Sigmoid colon (tissue), 7 donors: ENCODE measurements around the gene CDK5RAP3. TPM values are rescaled to one million over a fixed set of nuclear protein-coding genes. Genes with fewer than 3 reads are reported as not detected.

Experiments used
- DNase-seq: peaks from one replicate; pipeline ENCODE4 v3.0.0-alpha.2; 2019
- H3K27ac ChIP-seq, 4 donors: fragments of 200-600 bp; sonication (generic); one replicate each; pipeline ENCODE4 v1.5.1; 2016 to 2019; ENCODE audit warnings: mild to moderate bottlenecking in 1 of 4
- H3K27me3 ChIP-seq, 3 donors: fragments of 200-600 bp; sonication (generic); one replicate each; pipeline ENCODE4 v1.5.1; 2019; ENCODE audit warnings: mild to moderate bottlenecking in 1 of 3
- H3K36me3 ChIP-seq, 4 donors: fragments of 200-600 bp; sonication (generic); one replicate each; pipeline ENCODE4 v1.5.1; 2016 to 2019
- H3K4me1 ChIP-seq, 4 donors: fragments of 200-600 bp; sonication (generic); one replicate each; pipeline ENCODE4 v1.5.1; 2017 to 2019
- H3K4me3 ChIP-seq, 4 donors: fragments of 200-600 bp; sonication (generic); one replicate each; pipeline ENCODE4 v1.5.1; 2017 to 2019; ENCODE audit warnings: mild to moderate bottlenecking in 2 of 4, moderate library complexity in 1 of 4
- H3K9me3 ChIP-seq, 4 donors: fragments of 200-600 bp in 3 of 4; sonication (generic) in 3 of 4; one replicate each; pipeline versions ENCODE4 v1.5.1 to v1.6.1; 2013 to 2019
- CTCF ChIP-seq, 4 experiments: fragments of 450-650 bp in 3 of 4; fragments of 200-600 bp in 1 of 4; IDR thresholded peaks; one replicate each; pipeline ENCODE4 v1.5.1; 2016 to 2019; ENCODE audit warnings: antibody characterized with exemption in 4 of 4, mild to moderate bottlenecking in 3 of 4, moderate library complexity in 2 of 4
- EP300 ChIP-seq, 4 donors: sonication (generic); formaldehyde crosslinking; IDR thresholded peaks; one replicate each; pipeline ENCODE4 v1.6.1; 2017; ENCODE audit warnings: antibody characterized with exemption in 4 of 4
- POLR2A ChIP-seq, 2 donors: fragments of 450-650 bp; IDR thresholded peaks; one replicate each; pipeline ENCODE4 v1.6.1; 2016; ENCODE audit warnings: antibody characterized with exemption in 2 of 2, mild to moderate bottlenecking in 2 of 2, moderate library complexity in 2 of 2
- POLR2AphosphoS5 ChIP-seq, 4 donors: sonication (generic); formaldehyde crosslinking; IDR thresholded peaks; one replicate each; pipeline ENCODE4 v1.6.1; 2017; ENCODE audit warnings: antibody characterized with exemption in 4 of 4
- WGBS, 2 donors: extraction: QIAGEN DNeasy Blood & Tissue Kit; methylation state at CpG; one replicate each; pipeline ENCODE4 v1.1.7; 2013; 5-methylcytosine and 5-hydroxymethylcytosine counted together
- intact Hi-C: fragments of 100-400 bp; cut with DNase I; formaldehyde crosslinking; loops from one replicate; pipeline ENCODE4 v1.15.1; 2023
- polyA plus RNA-seq, 3 donors: library from polyadenylated mRNA; stranded (reverse); fragments of 200-250 nt; gene quantifications; one replicate each; pipeline ENCODE4 v1.2.3, GENCODE V29; 2013
- total RNA-seq, 4 donors: library from RNA; depleted of rRNA; stranded (reverse); fragments of >200 nt; gene quantifications; one replicate each; pipeline ENCODE4 v1.1.0, GENCODE V29; 2016
- donor health status: healthy with polysubstance abuse.
- donor health status: Bipolar disorder and iron deficiency.
- donor health status: healthy.

The CDK5RAP3 gene
- total and polyA plus RNA-seq, 7 donors, result 43.5 to 200 (median 71.5) TPM

- Histone ChIP-seq H3K4me1 (peaks cover 0 to 37% (median 22%) of the 10 kb centered on the region in 4 donors), H3K9me3 (no peaks in the 10 kb centered on the region), H3K4me3 (no peak overlapping the region), H3K36me3 (peaks cover 3 to 28% (median 7%) of the 10 kb centered on the region in 4 donors), H3K27ac (peak overlapping the region; percentile 1 to 20 (median 14)), H3K27me3 (no peaks in the 10 kb centered on the region)
- intact Hi-C loops, result no loop called here
- TF ChIP-seq EP300 (IDR thresholded peaks at IDR 0.05) (no peak), POLR2A (IDR thresholded peaks at IDR 0.05) (peak in 1 of 2 donors; percentile 17), CTCF (IDR thresholded peaks at IDR 0.05) (peak; percentile 14 to 77 (median 66)), POLR2AphosphoS5 (IDR thresholded peaks at IDR 0.05) (peak in 1 of 4 donors; percentile 25)
- no peak for DNase-seq
- WGBS, 2 donors, result 10 to 31% methylated on average over 2 of the region's 2 CpGs
These were observed 23.9 kb upstream of the CDK5RAP3 start for GRCh38 chr17:47946929-47947397.

GRCh38 chr17:47948706-47949196, 22.2 kb upstream of the CDK5RAP3 start:
- no peak for DNase-seq
- Histone ChIP-seq H3K9me3 (no peaks in the 10 kb centered on the region), H3K4me3 (peak overlapping the region in 3 of 4 donors; percentile 29 to 38 (median 35)), H3K36me3 (peaks cover 3 to 28% (median 7%) of the 10 kb centered on the region in 4 donors), H3K27ac (peak overlapping the region; percentile 62 to 72 (median 66)), H3K27me3 (no peaks in the 10 kb centered on the region), H3K4me1 (peaks cover 0 to 24% (median 15%) of the 10 kb centered on the region in 4 donors)
- intact Hi-C loops, result loop anchor here (1.0 kb wide), 2 partner anchors 22 to 70 kb away; no protein-coding TSS in a partner anchor
- WGBS, 2 donors, result 9 to 44% methylated on average over 5 of the region's 5 CpGs
- no peak for TF ChIP-seq EP300 (IDR thresholded peaks at IDR 0.05)
- no peak for TF ChIP-seq POLR2A (IDR thresholded peaks at IDR 0.05)
- no peak for TF ChIP-seq CTCF (IDR thresholded peaks at IDR 0.05)
- TF ChIP-seq POLR2AphosphoS5 (IDR thresholded peaks at IDR 0.05), result no peak

- H3K36me3 ChIP-seq, result peaks cover 3 to 28% (median 7%) of the 10 kb centered on the region in 4 donors
- 2 to 8% methylated on average over 22 of the region's 22 CpGs for WGBS, 2 donors
- peak overlapping the region; percentile 62 to 72 (median 66) for H3K27ac ChIP-seq
- DNase-seq, result peak; percentile 92
- H3K4me3 ChIP-seq, result peak overlapping the region; percentile 8 to 38 (median 32)
- H3K27me3 ChIP-seq, result no peaks in the 10 kb centered on the region
- intact Hi-C loops, result loop anchor here (1.0 kb wide), 2 partner anchors 21 to 69 kb away; no protein-coding TSS in a partner anchor
- peaks cover 0 to 24% (median 15%) of the 10 kb centered on the region in 4 donors for H3K4me1 ChIP-seq
- TF ChIP-seq POLR2A (IDR thresholded peaks at IDR 0.05) (peak in 1 of 2 donors; percentile 4), EP300 (IDR thresholded peaks at IDR 0.05) (no peak), CTCF (IDR thresholded peaks at IDR 0.05) (peak; percentile 76 to 92 (median 87)), POLR2AphosphoS5 (IDR thresholded peaks at IDR 0.05) (peak in 1 of 4 donors; percentile 32)
- H3K9me3 ChIP-seq, result no peaks in the 10 kb centered on the region
These were observed 21.6 kb upstream of the CDK5RAP3 start for GRCh38 chr17:47949197-47949759.

- TF ChIP-seq EP300 (IDR thresholded peaks at IDR 0.05) (no peak), CTCF (IDR thresholded peaks at IDR 0.05) (no peak), POLR2A (IDR thresholded peaks at IDR 0.05) (no peak), POLR2AphosphoS5 (IDR thresholded peaks at IDR 0.05) (no peak)
- H3K27me3 ChIP-seq, result no peaks in the 10 kb centered on the region
- WGBS, 2 donors, result 15 to 24% methylated on average over 3 of the region's 3 CpGs
- H3K4me3 ChIP-seq, result no peak overlapping the region
- peaks cover 0 to 24% (median 15%) of the 10 kb centered on the region in 4 donors for H3K4me1 ChIP-seq
- H3K9me3 ChIP-seq, result no peaks in the 10 kb centered on the region
- H3K36me3 ChIP-seq, result peaks cover 3 to 21% (median 4%) of the 10 kb centered on the region in 4 donors
- no peak for DNase-seq
- intact Hi-C loops, result loop anchor here (1.0 kb wide), 2 partner anchors 20 to 68 kb away; no protein-coding TSS in a partner anchor
- H3K27ac ChIP-seq, result peak overlapping the region in 2 of 4 donors; percentile 62 to 66
These were observed 21.0 kb upstream of the CDK5RAP3 start for GRCh38 chr17:47949946-47950345.
